Inflammatory macrophage (primary cell): ENCODE measurements around the gene ESPN.

Experiments used
- DNase-seq, 2 donors: peaks; one replicate each; pipeline ENCODE4 v3.0.0-alpha.2; 2020 to 2022

ESPN gene

DNA sequence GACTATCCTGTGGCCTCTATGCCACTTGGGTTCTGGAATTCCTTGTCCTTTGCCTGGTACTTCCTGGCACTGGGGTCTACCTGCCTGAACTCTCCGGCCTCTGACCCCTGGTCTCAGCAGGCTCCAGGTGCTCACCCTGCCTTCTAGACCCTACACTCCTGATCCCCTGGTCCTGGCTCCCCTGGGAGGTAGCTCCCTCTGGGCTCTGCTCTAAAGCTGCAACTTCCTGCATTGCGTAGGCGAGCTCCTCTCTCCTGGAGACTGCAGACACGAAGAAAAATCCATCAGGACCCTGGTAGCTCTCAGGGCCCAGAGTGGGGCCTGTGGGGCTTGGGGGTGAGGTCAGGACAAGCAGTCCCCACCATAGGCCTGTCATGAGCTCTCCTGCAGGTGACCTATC is 74.7 kb downstream of the ESPN start:
- DNase-seq, result no peak

DNA sequence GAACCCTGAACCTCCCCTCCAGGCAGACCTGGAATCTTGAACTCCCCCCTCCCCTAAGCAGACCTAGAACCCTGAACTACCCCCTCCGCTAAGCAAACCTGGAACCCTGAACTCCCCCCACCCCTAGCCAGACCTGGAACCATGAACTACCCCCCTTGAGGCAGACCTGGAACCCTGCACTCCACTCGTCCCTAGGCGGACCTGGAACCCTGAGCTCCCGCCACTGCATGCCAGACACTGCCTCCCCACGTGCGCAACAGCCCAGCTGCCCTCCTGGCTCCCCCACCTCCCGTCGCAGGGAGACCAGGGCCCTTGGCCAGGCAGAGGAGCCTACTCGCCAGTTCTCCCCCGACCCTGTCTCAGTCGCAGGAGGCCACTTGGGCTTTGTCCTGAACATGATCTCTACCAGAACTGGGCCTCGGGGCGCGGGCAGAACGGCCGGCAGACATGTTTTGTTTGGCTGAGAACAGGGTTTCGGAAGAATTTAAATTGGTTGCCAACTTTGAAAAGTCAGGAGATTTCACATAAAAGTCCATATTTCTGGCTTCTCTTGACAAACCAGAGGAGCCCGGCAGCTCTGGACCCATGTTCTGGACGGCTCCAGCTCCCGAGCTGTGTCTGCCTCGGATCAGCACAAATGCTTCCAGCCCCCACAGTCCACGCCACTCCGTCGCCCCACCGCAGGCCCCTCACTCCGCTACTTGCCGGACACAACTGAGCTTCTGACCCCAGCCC is 76.1 kb downstream of the ESPN start:
- DNase-seq, result no peak

DNA sequence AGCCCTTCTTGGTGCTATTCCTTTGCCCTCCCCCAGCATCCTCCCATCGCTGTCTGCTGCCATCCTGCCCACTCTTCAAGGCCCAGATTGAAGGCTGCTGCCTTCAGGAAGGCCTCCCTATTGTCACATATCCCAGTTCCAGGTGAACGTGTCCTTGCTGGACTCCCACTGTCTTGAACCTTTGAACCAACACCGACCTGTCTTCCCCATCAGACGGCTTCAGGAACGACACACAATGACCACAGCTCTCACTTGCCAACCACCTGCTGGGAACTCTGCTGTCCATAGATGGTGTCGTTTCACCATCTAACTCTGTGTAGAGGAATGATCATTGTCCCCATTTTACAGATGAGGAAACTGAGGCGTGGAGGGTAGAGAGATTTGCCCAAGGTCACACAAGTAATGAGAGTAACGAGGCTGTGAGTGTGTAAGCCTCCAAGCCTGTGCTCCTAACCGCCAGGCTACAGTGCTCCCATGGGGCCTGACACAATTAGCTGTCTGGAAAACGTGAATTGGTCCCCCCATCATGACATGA is 76.8 kb downstream of the ESPN start:
- no peak for DNase-seq

DNA sequence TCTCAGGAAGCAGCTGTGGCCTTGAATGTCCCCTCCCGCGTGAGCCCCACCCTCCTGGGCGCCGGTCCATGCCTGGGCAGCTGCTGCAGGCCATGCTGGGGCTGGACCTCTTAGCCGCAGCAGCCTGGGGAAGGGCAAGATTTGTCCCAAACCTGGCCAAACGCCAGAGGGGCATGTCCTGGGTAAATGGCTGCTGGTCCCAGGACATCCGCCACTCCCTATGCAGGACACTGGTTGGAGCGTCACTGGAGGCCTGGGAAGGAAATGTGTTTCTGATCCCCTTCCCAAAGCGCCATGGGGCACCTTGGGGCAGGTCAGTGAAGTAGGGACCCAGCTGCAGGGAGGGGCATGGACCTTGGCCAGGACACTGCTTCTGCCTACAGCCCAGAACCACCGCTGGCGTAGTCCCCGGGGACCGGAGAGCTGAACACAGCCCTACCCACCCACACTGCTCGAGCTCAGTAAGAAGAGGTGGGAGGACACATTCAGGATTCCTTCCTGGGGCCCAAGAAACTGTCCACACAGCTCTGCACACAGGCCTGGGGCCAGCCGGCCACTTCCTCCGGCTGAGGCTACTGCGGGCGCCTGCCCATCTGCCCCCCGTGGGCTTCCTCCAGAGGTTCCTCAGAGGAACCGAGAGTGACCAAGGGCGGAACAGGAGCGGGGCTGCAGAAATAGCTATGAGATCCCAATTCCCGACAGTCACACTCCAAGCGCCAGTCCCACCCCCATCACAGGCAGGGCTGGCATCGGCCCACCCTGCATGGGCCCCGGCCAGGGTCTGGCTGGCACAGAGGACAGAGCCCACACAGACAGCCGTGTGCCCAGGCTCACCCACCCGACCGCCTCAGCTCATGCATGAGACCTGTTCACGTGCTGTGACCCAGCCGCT is 77.7 kb downstream of the ESPN start:
- DNase-seq, result peak; percentile 81 to 94

DNA sequence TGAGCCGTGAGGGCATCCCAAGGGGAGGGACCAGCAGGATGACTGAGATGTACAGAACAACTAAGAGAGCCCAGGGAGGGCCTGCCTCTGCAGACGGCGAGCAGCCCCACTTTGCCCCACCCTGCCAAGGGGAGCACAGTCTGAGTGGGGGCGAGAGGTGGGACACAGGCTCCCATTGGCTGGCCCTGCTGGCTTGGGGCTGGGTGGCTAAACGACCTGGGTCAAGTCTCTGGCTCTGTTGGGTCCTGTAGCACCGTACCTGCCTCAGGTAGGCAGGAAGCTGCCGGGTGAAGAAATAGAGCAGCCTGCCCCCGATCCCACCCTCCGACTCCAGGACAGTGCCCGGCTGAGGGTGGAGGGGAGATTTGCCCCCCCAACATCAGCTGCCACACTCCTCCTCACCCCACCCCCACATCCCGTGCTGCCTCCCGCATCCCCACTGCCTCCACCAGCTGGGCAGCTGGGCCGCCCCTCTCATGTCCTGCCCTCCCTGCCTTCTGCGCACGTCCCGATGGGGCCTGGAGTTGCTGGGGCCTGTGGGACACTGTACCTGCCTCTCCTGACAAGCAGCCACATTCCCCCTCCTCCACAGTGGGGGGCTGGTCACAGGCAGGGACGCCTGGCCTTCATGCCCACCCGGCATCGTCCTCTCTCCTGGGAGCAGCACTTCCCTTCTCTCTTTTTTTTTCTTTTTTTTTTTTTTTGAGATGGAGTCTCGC is 79.5 kb downstream of the ESPN start:
- no peak for DNase-seq

DNA sequence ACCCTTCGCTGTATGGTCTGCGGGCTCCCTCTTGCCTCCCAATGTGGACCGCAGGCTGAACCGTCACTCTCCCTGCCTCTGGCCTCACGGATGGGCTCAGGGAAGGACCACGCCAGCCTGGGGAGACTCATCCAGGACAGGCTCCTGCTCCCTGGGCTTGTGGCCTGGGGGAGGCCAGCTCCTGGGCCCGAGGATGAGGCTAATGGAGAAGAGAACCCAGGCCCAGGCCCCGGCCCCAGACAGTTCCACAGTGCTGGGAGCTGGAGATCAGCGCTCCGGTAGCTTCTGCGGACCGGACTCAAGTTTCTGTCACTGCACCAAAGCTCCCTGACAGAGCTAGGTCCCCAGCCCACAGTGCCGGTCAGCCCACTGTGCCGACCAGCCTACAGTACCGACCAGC is 80.3 kb downstream of the ESPN start:
- no peak for DNase-seq

DNA sequence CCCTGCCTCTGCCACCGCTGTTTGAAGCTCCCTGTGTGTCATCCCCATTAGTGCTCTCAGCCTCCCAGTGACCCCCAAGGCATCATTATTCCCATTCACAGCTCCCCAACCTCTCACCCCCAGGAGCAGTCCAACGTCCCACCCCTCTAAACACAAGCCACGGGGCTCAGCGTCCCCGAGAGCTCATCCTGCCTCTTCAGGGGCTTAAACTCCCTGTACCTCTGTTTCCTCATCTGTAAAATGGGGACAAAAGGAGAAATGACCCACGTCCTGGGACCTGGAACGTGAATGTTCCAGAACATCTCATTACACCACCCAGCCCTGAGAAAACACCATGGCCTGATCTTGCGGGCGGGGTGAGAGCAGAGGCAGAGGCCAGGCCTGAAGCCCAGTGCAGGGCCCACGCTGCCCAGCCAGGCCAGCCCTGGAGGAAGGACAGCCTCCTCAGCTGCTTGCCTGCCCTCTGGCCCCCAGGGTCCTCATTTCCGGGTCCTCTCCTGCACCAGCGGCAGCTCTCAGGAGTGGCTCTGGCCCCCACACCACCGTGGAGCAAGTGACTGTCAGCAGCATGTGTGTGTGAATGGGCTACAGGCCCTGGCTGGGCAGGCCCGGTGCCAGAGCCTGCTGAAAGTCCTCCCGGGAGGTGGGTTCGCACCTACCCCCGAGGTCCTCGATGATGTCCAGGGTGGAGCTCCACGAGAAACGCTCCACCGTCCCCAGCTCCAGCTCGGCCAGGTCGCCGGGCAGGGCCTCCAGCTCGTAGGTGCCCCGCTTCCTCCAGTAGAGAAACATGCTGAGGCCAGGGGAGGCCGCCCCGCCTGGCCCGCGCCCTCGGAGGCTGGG is 81.0 kb downstream of the ESPN start:
- DNase-seq, result no peak

DNA sequence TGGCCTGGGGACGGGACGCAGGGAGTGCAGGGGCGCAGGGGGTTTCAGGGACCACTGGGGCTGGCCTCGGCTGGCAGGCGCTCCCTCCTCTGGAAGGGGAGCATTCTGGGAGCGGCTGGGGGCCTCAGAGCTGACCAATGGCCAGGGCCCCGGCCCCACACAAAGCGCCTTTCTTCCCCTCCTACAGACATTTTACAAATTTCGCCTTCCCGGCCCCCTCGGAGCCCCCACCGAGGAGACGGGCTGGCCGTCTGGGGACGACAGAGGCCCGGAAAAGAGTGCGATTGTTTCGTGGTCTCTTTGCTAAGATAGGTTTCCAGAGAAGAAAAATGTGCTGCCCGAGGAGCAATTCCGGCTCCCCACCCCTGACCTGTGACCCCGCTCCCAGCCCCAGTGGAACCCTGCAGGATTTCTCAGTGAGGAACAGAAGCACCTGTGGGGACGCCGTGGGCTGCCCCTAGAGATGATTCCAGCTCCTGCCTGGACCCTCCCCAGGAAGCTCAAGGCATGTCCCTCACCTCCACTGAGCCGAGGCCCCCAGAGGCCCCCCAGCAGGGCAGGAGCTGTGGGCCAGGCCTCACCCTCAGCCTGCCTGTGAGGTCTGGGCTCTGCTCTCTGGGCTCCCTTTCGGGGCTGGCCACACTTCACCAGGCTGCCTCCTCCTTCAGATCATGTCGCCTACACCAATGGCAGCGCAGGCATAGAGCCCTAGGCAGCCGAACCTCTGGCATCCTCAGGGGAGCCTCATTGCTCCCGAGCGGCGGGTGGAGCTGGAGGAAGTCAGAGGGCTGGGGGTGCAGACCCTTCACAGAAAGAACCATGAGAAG is 81.8 kb downstream of the ESPN start:
- DNase-seq, result no peak

DNA sequence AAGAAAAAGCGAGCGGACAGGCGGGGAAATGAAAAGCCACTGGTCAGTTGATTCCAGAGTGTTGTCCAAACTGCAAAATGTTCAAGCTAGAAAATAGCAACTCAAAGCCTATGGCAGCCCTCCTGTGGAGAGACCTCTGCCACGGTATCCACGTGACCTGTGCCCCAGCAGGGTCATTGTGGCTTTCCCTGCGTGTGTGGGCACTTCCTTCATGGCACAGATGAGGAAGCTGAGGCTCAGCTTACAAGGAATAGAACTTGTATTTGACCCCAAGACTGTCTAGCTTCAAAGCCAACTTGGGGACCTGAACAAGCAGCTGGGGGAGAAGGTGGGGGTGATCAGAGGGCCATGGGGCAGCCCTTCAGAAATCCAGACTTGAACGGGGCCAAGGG is 82.5 kb downstream of the ESPN start:
- DNase-seq, result peak; percentile 72 to 87

DNA sequence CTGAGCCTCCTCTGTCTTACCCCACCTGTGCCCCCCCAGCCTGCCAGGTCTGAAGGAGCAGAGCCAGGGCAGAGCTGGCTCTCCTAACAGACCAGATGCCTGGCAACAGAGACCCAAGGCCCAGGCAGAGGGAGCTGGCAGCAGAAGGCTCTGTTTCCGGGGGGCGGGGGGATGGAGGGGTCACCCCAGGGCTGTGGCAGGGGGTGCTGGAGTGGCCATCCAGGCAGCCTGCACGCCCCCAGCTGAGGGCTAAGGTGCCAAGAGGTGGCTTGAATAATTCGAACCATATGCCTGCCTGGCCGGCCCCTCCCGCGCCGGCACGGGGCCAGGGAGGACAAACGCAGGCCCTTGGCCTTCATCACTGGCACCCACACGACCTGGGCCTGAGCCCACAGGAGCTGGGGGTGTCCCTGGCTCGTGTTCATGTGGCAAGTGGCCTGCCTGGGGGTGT is 82.9 kb downstream of the ESPN start:
- DNase-seq, result no peak

DNA sequence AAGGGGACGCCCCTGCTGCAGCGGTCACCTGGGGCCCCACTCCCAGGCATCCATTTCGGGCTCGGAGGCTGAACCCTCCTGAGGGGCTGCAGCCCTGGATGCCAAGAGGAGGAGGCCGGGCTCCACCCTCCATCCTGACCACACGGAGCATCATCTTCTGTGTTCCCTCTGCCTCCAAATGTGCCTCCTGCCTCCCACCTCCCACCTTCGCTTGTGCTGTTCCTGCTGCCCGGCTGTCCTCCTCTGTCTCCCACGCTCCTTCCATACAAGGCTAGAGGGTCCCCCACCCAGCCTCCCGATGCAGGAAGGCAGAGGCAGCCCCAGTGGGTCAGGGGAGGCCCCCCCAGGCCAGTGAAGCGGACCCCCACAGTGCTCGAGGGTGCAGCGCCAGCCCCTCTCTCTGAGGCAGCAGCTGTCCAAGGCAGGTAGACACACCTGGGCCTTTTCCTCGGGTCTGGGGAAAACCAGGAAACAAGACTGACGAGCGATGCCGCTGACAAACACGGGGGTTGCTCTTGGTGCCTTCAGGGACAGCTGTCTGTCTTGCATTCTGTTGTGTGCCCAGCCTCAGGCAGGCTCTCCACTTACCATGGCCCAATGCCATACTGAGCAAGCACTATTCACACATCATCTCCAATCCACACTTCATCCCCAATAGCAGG is 83.7 kb downstream of the ESPN start:
- DNase-seq, result no peak

DNA sequence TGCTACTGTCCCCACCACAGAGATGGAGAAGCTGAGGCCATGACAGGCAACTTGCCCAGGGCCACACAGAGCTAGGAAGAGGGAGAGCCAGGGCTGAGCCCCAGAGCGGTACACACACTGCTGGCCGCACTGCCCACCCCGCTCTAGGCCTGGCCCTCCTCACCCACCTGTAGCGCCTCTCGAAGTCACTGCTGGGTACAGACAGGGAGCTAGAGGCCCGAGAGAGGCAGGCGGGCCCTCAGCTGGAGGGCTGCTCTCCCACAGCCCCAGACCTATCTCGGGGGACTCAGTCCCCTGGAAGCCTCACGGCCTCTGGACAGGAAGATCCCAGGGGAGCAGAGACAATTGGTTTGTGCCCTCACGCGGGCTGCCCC is 84.2 kb downstream of the ESPN start:
- DNase-seq, result no peak

DNA sequence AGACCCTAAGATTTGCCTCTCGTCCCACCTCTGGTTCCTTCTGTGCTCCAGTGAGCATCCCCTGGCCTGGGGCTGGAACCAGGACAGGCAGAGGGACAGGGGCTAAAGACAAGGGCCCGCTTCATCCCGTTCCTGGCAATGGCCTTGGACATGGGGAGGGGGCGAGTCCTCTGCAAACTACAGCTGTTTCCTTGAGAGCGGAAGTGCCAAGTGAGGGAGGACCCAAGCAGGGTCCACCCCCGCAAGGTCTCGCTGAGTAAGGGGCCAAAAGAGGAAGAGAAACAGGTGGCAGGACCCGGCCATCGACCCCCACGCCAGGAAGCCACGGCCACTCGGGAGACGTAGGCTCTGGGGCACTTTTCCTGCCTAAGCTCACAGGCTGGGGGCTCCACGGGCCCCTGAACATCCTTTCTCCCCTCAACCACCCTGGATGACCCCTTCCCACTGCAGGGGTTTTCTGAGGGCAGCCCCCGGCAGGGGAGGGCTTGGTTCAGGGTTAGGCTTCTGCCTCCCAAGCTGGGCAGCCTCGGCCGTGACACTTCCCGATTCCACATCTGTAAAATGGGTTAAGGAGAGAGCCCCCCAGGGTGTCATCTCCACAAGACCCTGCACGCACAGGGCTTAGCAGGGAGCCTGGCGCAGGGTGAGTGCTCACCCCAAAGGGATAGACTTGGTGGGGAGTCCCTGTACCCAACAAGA is 84.8 kb downstream of the ESPN start:
- DNase-seq, result peak; percentile 12 to 61

DNA sequence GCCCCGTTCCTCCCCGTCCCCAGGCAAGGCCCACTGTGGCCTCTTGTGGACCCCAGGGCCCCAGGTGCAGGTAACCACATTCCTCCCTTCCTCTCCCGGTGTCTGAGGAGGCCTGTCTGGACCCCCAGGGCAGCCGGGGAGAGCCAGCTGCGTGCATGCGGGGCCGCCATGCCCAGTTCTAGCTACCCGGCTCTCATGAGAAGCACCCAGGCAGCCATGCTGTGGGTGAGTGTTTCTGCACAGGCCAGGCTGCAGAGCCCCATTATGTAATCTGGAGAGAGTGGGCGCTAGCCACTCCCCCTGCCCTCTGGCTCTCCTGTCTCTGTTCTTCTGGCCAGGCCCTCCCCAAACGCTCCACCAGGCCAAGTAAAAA is 85.3 kb downstream of the ESPN start:
- DNase-seq, result peak; percentile 87 to 94

DNA sequence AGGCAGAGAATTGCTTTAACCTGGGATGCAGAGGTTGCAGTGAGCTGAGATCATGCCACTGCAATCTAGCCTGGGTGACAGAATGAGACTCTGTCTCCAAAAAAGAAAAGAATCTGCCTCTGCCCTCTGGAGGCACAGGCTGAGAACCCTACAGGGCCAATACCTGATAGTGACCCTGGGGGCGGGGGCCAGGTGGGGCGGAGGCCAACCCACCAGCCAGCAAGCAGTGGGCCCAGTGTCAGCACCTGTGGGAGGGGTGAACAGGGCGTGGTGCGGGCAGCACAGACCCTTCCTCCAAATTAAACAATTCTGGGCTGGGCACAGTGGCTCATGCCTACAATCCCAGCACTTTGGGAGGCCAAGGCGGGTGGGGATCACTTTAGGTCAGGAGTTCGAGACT is 85.9 kb downstream of the ESPN start:
- no peak for DNase-seq
